HG03064 (cell line): ENCODE measurements around the gene PTPRS.
"Not testable (repeated sequence)": the region's sequence is repeated elsewhere in the genome, so short reads cannot be mapped to it uniquely, and the experiment has no call there.

Experiments
- ATAC-seq: cut with Tn5 transposase; IDR thresholded peaks from one replicate; pipeline ENCODE4 v1.9.1; 2021; ENCODE audit warnings: low read depth; ENCODE audit not compliant: unreplicated experiment

PTPRS gene

GRCh38 chr19:5334366-5334739 lies 6.3 kb downstream of the PTPRS start:
- no peak for ATAC-seq

DNA sequence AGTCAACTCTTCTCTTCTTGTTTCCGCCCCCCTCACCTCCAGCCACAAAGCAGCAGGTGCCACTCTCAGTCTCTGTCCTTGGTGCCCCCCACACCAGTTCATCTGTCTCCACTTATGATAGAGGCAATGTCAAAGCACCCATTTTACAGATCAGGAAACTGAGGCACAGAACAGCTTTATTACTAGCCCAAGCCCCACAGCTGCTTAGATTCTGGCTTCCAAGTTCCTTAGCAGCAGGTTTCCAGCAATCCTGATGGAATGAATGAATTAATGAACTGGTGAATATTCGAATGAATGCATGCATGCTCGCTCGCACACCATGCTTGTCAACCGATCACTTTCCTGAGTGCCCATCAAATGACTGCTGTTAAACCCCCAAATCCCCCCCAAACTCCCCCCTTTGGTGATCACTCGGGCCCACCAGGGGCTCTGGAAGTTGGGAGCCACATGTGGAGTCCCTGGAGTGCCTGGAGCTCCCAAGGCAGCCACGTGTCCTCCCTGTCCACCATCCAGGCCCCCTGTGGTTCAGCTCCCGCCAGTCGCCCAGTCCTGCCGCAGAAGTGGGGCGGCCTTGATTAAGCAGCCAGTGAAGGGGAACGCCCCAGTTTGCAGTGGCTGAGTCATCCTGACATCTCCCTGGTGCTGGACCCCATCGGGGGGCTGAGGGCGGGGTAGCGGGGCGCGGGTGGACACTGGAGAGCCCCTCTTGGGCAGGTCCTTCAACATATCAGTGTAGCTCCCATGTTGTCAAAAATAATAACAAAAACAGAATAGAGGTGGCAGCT lies 6.8 kb downstream of the PTPRS start:
- no peak for ATAC-seq

- no peak for ATAC-seq
Measured at GRCh38 chr19:5332501-5332900, 8.1 kb downstream of the PTPRS start.

DNA sequence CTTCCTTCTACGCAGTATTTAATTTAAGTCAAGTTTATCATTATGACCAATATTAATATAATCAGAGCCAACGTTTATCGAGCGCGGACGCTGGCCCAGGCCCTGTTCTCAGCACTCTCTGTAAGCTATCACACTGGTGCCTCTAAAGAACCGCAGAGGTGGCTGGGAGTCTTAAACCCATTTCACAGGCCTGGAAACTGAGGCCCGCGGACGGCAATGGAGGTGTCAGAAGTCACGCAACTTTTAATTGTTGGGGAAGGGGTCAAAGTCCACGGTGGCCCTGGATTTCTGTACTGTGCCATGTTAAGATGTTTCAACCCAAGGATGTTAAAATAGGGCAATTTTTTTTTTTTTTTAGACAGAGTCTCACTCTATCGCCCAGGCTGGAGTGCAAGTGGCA lies 8.8 kb downstream of the PTPRS start:
- ATAC-seq, result no peak

GRCh38 chr19:5330307-5330720 lies 10.3 kb downstream of the PTPRS start:
- ATAC-seq, result no peak

DNA sequence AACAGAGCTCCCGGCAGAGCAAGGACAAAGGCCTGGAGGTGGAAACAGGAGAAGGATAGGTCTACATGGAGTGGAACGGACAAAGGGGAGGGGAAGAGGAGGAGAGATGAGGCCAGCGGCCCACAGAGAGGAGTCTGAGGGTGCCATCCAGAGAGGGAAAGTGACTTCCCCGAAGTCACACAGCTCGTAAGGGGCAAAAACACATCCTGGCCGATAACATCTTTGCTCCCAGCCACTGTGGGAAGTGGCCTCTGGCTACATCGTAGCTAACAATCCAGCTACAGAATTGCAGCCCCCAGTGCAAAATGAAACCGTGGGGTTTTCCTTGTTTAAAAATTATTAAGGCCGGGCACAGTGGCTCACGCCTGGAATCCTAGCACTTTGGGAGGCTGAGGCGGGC lies 11.5 kb downstream of the PTPRS start:
- no peak for ATAC-seq

GRCh38 chr19:5328407-5328806 lies 12.2 kb downstream of the PTPRS start:
- not testable (repeated sequence) for ATAC-seq

GRCh38 chr19:5326986-5327623 lies 13.5 kb downstream of the PTPRS start:
- no peak for ATAC-seq

DNA sequence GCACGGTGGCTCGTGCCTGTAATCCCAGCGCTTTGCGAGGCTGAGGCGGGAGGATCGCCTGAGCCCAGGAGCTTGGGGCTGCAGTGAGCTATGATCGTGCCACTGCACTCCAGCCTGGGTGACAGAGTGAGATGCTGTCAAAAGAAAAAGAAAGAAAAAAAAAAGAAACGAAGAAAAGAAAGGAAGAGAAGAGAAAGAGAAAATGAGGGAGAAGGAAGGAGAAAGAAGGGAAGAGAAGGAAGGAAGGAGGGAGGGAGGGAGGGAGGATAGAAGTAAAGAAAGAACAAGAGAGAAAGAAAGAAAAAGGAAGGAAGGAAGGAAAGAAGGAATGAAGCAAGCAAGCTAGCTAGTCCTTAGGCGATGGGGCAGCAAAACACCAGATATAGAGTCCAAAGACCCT lies 14.1 kb downstream of the PTPRS start:
- no peak for ATAC-seq

DNA sequence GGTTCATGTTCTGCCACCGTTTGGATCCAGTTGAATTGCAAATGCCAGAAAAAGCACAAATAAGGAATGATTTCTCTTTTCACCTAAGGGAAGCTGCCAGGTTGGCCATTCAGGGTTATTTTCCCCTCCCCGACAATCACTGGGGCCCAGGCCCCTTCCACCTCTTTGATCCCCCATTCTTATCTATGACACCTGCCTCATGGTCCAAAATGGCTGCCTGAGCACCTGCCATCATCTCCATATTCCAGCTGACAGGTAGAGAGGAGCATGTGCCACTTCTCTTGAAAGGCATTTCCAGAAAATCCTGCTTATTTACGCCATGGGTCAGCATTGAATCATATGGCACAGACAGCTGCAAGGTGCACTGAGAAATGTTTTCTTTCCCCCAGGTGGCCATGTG lies 15.7 kb downstream of the PTPRS start:
- ATAC-seq, result no peak

- no peak for ATAC-seq
Measured at GRCh38 chr19:5323475-5323811, 17.2 kb downstream of the PTPRS start.

DNA sequence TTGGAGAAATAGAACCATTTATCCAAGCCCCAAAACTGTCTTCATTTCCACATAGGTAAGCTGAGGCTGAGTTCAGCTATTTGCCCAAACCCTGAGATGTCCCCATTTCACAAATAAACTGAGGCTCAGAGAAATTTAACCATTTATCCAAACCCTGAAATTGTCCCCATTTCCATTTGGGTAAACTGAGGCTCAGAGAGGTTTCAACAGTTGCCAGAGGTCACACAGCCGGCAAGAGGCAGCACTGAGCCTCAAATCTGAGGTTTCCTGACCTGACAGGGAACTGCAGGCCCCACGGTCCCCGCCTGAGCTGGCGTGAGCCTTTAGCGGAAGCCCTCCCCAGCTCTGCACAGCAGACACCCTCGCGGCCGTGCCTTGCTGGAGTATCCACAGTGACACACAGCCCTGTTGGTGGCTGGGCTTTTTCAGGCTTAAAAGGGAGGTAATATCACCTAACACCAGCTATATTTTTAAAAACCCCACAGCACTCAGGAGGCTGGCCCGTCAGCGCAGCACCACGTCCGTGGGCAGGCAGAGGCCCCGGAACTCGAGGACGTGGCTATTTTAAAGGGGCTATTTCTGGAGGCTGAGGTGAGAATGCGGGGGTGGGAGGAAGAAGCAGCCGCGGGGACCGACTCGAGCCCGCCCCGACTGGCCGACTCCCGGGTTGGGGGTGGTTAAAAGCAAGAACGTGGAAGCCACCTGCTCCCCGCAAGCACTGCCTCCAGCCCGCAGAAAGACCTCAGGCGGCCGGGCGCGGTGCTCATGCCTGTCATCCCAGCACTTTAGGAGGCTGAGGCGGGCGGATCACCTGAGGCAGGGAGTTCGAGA lies 18.5 kb downstream of the PTPRS start:
- ATAC-seq, result no peak

DNA sequence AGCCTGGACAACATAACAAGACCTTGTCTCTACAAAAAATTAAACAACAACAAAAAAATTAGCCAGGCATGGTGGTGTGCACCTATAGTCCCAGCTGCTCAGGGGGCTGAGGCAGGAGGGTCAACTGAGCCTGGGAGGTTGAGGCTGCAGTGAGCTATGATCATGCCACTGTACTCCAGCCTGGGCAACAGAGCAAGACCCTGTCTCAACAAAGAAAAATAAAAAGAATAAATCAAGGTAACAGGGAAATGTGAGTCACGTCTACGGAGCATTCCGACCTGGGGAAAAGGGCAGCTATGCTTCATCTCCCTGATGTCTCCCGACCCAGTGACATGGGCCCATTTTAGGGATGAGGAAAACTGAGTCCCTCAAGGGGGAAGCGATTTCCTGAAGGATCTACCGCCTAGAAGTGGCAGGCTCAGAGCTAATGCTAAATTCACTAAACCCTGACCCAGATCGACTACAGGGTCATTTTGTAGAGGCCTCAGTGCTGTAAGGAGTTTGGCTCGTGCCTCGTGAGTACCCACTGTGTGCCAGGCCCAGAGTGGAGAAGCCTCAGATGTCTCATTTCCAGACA lies 19.5 kb downstream of the PTPRS start:
- ATAC-seq, result no peak

- ATAC-seq, result no peak
Measured at GRCh38 chr19:5319516-5319915, 21.1 kb downstream of the PTPRS start.

DNA sequence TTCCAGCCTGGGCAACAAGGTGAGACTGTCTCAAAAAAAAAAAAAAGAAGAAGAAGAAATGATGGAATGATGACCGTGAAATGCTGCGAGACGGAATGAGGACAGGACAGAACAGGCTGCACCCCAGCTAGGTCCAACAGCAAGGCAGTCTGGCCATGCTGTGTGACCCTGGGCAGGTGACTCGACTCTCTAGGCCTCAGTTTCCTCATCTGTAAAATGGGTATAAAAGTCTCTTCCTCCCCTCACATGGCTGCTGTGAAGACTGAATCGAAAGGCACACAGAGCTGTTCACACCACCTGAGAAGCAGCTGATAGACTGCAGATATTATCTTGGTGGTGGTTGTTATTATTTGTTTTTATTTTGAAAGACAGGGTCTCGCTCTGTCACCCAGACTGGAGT lies 22.3 kb downstream of the PTPRS start:
- ATAC-seq, result no peak

DNA sequence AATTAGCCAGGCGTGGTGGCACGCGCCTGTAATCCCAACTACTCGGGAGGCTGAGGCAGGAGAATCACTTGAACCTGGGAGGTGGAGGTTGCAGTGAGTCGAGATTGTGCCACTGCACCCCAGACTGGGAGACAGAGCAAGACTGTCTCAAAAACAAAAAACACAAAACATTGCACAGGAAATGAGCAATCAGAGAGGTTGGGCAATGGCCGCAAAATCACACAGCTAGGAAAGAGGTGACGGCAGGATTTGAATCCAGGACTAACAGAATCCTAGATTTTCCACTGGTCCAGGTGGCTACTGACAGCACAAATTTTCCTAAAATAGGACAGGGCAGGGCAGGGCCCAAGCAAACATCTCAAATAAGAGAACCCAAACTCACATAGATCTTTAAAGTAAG lies 23.3 kb downstream of the PTPRS start:
- no peak for ATAC-seq

- ATAC-seq, result no peak
Measured at GRCh38 chr19:5316138-5316537, 24.5 kb downstream of the PTPRS start.

GRCh38 chr19:5314907-5315298 lies 25.7 kb downstream of the PTPRS start:
- no peak for ATAC-seq

- no peak for ATAC-seq
Measured at GRCh38 chr19:5314012-5314906, 26.4 kb downstream of the PTPRS start.

DNA sequence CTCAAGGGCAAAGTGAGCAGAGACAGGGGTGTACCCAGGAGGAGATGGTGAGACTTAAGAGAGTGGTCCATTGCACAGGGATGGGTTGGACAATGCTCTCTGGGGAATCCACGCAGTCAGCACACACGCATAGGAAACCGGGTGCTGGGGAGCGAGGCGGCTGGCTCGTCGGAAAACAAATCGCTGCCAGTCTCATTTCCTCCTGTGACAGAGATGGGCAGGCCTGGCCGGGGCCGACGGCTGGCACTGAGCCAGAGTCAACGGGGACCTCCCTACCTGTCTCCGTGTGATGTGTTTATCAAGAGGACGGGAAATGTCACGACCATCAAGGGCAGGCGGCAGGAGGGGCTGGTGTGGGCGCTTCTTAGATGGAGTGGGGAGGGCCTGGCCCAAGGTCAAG lies 27.3 kb downstream of the PTPRS start:
- ATAC-seq, result no peak
